Karpas-422 (cell line): Measurements from ENCODE around the gene COX5A. TPM values are rescaled to one million over a fixed set of nuclear protein-coding genes. Genes with fewer than 3 reads are reported as not detected.
"Not testable (repeated sequence)": the region's sequence is repeated elsewhere in the genome, so short reads cannot be mapped to it uniquely, and the experiment has no call there.

Experiments used
- DNase-seq: peaks from one replicate; pipeline ENCODE4 v3.0.0-alpha.2; 2015
- H2AFZ ChIP-seq: fragments of 200-600 bp; sonication (generic); 2 replicates; pipeline ENCODE4 v1.6.1; 2014; ENCODE audit warnings: antibody characterized with exemption, low read length, mixed read lengths
- H3K27ac ChIP-seq: fragments of 200-600 bp; sonication (generic); 2 replicates; pipeline ENCODE4 v1.5.1; 2014; ENCODE audit warnings: mild to moderate bottlenecking, low read length, moderate library complexity
- H3K27me3 ChIP-seq: fragments of 200-600 bp; sonication (generic); 2 replicates; pipeline ENCODE4 v1.6.1; 2014; ENCODE audit warnings: low read length, mixed read lengths
- H3K36me3 ChIP-seq: fragments of 200-600 bp; sonication (generic); 2 replicates; pipeline ENCODE4 v1.6.1; 2014; ENCODE audit warnings: low read length, mixed read lengths; ENCODE audit not compliant: insufficient read depth
- H3K4me1 ChIP-seq: fragments of 200-600 bp; sonication (generic); 2 replicates; pipeline ENCODE4 v1.6.1; 2014; ENCODE audit warnings: mild to moderate bottlenecking, low read length, mixed read lengths
- H3K4me2 ChIP-seq: fragments of 200-600 bp; sonication (generic); 2 replicates; pipeline ENCODE4 v1.6.1; 2014; ENCODE audit warnings: low read length, low read depth, mild to moderate bottlenecking; ENCODE audit not compliant: poor library complexity, severe bottlenecking
- H3K4me3 ChIP-seq: fragments of 200-600 bp; sonication (generic); 2 replicates; pipeline ENCODE4 v1.5.1; 2014; ENCODE audit warnings: mild to moderate bottlenecking, antibody characterized with exemption, low read length, mixed read lengths
- H3K79me2 ChIP-seq: fragments of 200-600 bp; sonication (generic); 2 replicates; pipeline ENCODE4 v1.6.1; 2014; ENCODE audit warnings: mild to moderate bottlenecking, low read length, mixed read lengths
- H3K9ac ChIP-seq: fragments of 200-600 bp; sonication (generic); 2 replicates; pipeline ENCODE4 v1.6.0; 2014; ENCODE audit warnings: low read length
- H3K9me2 ChIP-seq: fragments of 200-600 bp; sonication (generic), shearing (Covaris generic); replicated peaks from 2 replicates; pipeline ENCODE4 v1.6.0; 2014; ENCODE audit warnings: mild to moderate bottlenecking, low read length, moderate library complexity; ENCODE audit not compliant: insufficient read depth
- H3K9me3 ChIP-seq: fragments of 300-700, 200-600 bp; sonication (generic); 2 replicates; pipeline ENCODE4 v1.6.1; 2014; ENCODE audit warnings: low read length, mixed read lengths
- H4K20me1 ChIP-seq: fragments of 200-600 bp; sonication (generic); 2 replicates; pipeline ENCODE4 v1.6.1; 2014; ENCODE audit warnings: mild to moderate bottlenecking, antibody characterized with exemption, low read length, low read depth; ENCODE audit not compliant: insufficient read depth
- total RNA-seq: library from RNA; depleted of rRNA; stranded (reverse); fragments of >200 nt; shearing (Covaris generic); gene quantifications from 2 replicates; pipeline ENCODE4 v1.2.3, GENCODE V29; 2014; ENCODE audit warnings: low replicate concordance

COX5A gene
- total RNA-seq, 1 experiment from 2014 or later: 229 TPM

DNA sequence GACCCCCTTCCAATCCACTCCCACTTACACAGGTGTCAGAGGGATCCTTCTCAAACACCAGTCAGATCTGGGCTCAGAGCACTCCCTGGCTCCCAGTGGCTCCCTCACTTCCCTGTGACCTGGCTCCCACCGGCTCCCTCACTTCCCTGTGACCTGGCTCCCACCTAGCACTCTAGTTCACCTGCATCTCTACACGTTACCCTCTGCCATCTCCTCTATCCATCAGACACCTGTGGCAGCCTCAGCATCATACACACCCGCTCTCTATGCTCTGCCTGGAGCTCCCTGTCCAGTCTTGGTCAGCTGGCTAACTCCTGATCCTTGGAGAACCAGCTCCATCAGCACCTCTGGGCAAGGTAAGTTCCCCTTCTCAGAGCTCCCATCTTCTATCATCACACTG, 13.1 kb upstream of the COX5A start:
- DNase-seq: no peak
- Histone ChIP-seq H4K20me1 (peaks cover 19% of the 10 kb centered on the region), H3K4me3 (no peak overlapping the region), H3K36me3 (no peaks in the 10 kb centered on the region), H3K9me2 (no peaks in the 10 kb centered on the region), H3K27ac (no peak overlapping the region), H3K9ac (no peak overlapping the region), H3K79me2 (no peaks in the 10 kb centered on the region), H3K9me3 (no peaks in the 10 kb centered on the region), H3K4me2 (no peak overlapping the region), H2AFZ (no peak overlapping the region), H3K4me1 (peaks cover 20% of the 10 kb centered on the region), H3K27me3 (no peaks in the 10 kb centered on the region)

DNA sequence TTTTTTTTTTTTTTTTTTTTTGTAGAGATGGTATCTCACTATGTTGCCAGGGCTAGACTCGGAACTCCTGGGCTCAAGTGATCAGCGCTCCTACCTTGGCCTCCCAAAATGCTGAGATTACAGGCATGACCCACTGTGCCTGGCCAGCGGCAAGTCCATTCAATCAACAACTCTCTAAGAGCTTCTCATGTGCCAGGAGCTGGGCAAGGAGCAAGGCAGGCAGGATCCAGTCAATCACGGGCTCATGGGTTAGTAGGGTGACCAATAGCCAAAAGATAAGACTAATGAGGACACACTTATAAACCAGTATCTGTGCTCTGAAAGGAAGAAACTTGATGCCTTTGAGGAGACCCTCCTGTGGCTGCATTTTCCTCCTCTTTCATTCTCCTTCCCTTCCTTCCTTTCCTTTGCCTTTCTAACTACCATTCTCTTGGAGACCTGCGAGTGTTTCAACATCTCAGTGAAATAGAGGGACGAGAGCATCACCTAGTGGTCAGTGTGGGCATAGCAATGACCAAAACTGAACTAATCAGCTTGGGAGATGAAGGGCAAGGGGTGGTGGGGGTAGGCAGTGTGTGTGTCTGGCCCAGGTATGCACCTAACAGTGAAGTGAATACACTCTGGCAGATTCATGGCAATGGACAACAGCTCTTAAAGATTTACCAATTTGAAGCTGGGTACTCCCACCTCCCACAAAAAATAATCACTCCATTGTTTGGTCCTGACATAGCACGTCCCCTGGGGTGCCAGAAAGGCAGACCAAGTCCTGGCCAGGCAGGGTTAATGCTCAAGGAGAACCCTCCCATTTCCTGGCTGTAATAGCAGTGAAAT, 12.4 kb upstream of the COX5A start:
- H3K27me3 ChIP-seq: no peaks in the 10 kb centered on the region
- no peak overlapping the region for H3K4me3 ChIP-seq
- DNase-seq: peak; percentile 91
- no peaks in the 10 kb centered on the region for H3K36me3 ChIP-seq
- H3K9me3 ChIP-seq: no peaks in the 10 kb centered on the region
- no peaks in the 10 kb centered on the region for H3K9me2 ChIP-seq
- H4K20me1 ChIP-seq: peaks cover 14% of the 10 kb centered on the region
- peaks cover 13% of the 10 kb centered on the region for H3K4me1 ChIP-seq
- H3K79me2 ChIP-seq: no peaks in the 10 kb centered on the region
- no peak overlapping the region for H2AFZ ChIP-seq
- H3K27ac ChIP-seq: no peak overlapping the region
- H3K4me2 ChIP-seq: no peak overlapping the region
- no peak overlapping the region for H3K9ac ChIP-seq

DNA sequence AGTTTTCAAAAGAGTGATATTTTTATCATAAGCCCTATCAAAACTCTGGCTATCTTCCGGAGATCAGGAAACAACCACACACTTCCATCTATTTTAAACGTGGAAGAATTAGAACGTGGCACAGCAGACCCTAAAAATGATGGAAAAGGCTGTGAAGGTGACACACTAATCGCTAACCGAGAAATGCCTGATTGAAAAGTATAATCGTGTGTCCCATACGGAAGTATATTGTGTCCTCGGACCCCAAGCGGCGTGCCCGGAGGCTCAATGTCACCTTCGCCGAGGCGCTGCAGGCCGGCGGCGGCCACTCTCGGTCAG, 642 bp downstream of the COX5A start:
- no peaks in the 10 kb centered on the region for H3K27me3 ChIP-seq
- peak overlapping the region; percentile 76 for H3K4me3 ChIP-seq
- H3K9me3 ChIP-seq: no peaks in the 10 kb centered on the region
- H4K20me1 ChIP-seq: peaks cover 11% of the 10 kb centered on the region; the same call in 1 of the 2 replicates
- peaks cover 22% of the 10 kb centered on the region; the same call in 1 of the 2 replicates for H3K36me3 ChIP-seq
- peak overlapping the region; percentile 99 for H3K9ac ChIP-seq
- peaks cover 56% of the 10 kb centered on the region for H3K79me2 ChIP-seq
- H3K9me2 ChIP-seq: no peaks in the 10 kb centered on the region
- peak overlapping the region; percentile 85 for H3K4me2 ChIP-seq
- H2AFZ ChIP-seq: peak overlapping the region; percentile 20; the same call in 1 of the 2 replicates
- peak overlapping the region; percentile 81 for H3K27ac ChIP-seq
- H3K4me1 ChIP-seq: peaks cover 33% of the 10 kb centered on the region
- peak; percentile 77 for DNase-seq

- not testable (repeated sequence) for H3K27ac ChIP-seq, H3K4me2 ChIP-seq
- peaks cover 35% of the 10 kb centered on the region; the same call in 1 of the 2 replicates for H3K36me3 ChIP-seq
These were observed 2.7 kb downstream of the COX5A start for GRCh38 chr15:74935193-74935592.

GRCh38 chr15:74933573-74933972, 4.3 kb downstream of the COX5A start:
- DNase-seq: no peak
- peaks cover 85% of the 10 kb centered on the region for H3K79me2 ChIP-seq
- H3K9ac ChIP-seq: no peak overlapping the region
- no peaks in the 10 kb centered on the region for H3K27me3 ChIP-seq
- no peaks in the 10 kb centered on the region for H3K9me3 ChIP-seq
- peaks cover 45% of the 10 kb centered on the region for H3K36me3 ChIP-seq
- H3K4me2 ChIP-seq: no peak overlapping the region
- peaks cover 27% of the 10 kb centered on the region for H4K20me1 ChIP-seq
- H2AFZ ChIP-seq: no peak overlapping the region
- no peak overlapping the region for H3K4me3 ChIP-seq
- H3K27ac ChIP-seq: no peak overlapping the region
- no peaks in the 10 kb centered on the region for H3K9me2 ChIP-seq
- peaks cover 33% of the 10 kb centered on the region for H3K4me1 ChIP-seq

More at GRCh38 chr15:74935193-74935592, 2.7 kb downstream of the COX5A start:
- Histone ChIP-seq H3K4me1 (peaks cover 33% of the 10 kb centered on the region), H3K79me2 (peaks cover 73% of the 10 kb centered on the region), H4K20me1 (peaks cover 21% of the 10 kb centered on the region; the same call in 1 of the 2 replicates)
- not testable (repeated sequence) for H3K4me3 ChIP-seq, H3K9me2 ChIP-seq, H2AFZ ChIP-seq, H3K9ac ChIP-seq, H3K9me3 ChIP-seq, H3K27me3 ChIP-seq, DNase-seq

DNA sequence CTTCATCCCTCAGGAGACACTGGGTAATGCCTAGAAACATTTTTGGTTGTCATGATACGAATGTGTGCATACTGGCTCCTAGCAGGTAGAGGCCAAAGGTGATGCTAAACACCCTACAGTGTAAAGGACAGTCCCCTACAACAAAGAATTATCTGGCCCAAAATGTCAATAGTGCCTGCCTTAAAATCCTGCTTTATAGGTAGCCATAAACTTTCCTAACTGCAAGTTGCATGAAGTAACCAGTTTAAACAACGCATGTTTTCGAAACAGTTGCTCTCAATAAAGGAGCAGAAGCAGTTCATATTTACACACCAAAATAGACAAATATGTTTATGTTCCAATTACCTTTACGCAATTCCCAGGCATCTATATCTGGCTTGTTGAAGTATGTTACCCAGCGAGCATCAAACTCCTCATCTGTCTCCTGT, 9.1 kb downstream of the COX5A start:
- peaks cover 5% of the 10 kb centered on the region for H3K4me1 ChIP-seq
- H3K9me3 ChIP-seq: no peaks in the 10 kb centered on the region
- peaks cover 21% of the 10 kb centered on the region for H4K20me1 ChIP-seq
- no peaks in the 10 kb centered on the region for H3K27me3 ChIP-seq
- H3K27ac ChIP-seq: no peak overlapping the region
- no peak overlapping the region for H3K4me2 ChIP-seq
- H3K4me3 ChIP-seq: no peak overlapping the region
- no peaks in the 10 kb centered on the region for H3K9me2 ChIP-seq
- no peak overlapping the region for H2AFZ ChIP-seq
- peaks cover 66% of the 10 kb centered on the region for H3K79me2 ChIP-seq
- DNase-seq: no peak
- no peak overlapping the region for H3K9ac ChIP-seq
- peaks cover 55% of the 10 kb centered on the region for H3K36me3 ChIP-seq

DNA sequence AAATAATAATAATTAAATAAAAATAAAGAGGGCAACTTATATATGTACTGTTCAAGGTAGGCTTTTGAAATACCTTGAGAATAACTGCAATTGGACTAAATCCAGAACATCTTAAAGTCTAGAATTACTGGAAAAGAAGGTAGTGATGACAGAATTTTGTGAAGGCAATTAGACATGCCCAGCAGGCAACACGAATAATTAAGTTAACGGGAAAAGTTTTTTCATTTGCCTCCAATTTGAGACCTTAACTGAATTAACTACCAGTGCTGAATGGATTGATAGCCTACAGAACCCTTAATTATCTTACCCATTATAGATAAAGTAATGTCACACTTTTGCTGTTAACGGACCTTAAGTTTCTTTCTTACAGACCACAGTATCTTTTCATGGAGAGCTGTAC, 13.3 kb downstream of the COX5A start:
- H3K4me2 ChIP-seq: no peak overlapping the region
- H3K36me3 ChIP-seq: peaks cover 61% of the 10 kb centered on the region
- no peak overlapping the region for H3K9ac ChIP-seq

GRCh38 chr15:74920456-74920855, 17.4 kb downstream of the COX5A start:
- no peaks in the 10 kb centered on the region for H4K20me1 ChIP-seq
- no peak for DNase-seq
- H3K9me2 ChIP-seq: no peaks in the 10 kb centered on the region
- peaks cover 6% of the 10 kb centered on the region; the same call in 1 of the 2 replicates for H3K79me2 ChIP-seq
- H3K36me3 ChIP-seq: peaks cover 52% of the 10 kb centered on the region
- H3K27me3 ChIP-seq: no peaks in the 10 kb centered on the region
- no peaks in the 10 kb centered on the region for H3K4me1 ChIP-seq
- no peaks in the 10 kb centered on the region for H3K9me3 ChIP-seq
- H3K4me3 ChIP-seq: no peak overlapping the region
- no peak overlapping the region for H3K4me2 ChIP-seq
- no peak overlapping the region for H3K9ac ChIP-seq
- H2AFZ ChIP-seq: no peak overlapping the region
- no peak overlapping the region for H3K27ac ChIP-seq

More for the DNA sequence above, 13.3 kb downstream of the COX5A start:
- no peaks in the 10 kb centered on the region for H3K9me3 ChIP-seq
- H3K27ac ChIP-seq: no peak overlapping the region
- peaks cover 7% of the 10 kb centered on the region for H4K20me1 ChIP-seq
- H2AFZ ChIP-seq: no peak overlapping the region
- peaks cover 34% of the 10 kb centered on the region for H3K79me2 ChIP-seq
- H3K27me3 ChIP-seq: no peaks in the 10 kb centered on the region
- no peak overlapping the region for H3K4me3 ChIP-seq
- no peak for DNase-seq
- H3K9me2 ChIP-seq: no peaks in the 10 kb centered on the region
- no peaks in the 10 kb centered on the region for H3K4me1 ChIP-seq
